OCI-LY1 (cell line): ENCODE measurements around the gene C2CD2L.

ENCODE experiments used
- CTCF ChIP-seq: fragments of 200-600 bp; sonication (generic), shearing (Covaris generic); IDR thresholded peaks from 2 replicates; pipeline ENCODE4 v1.5.1; 2017; ENCODE audit warnings: mild to moderate bottlenecking, antibody characterized with exemption, low read length, moderate library complexity, mixed read lengths
- EZH2 ChIP-seq: fragments of 200-600 bp; sonication (generic), shearing (Covaris generic); IDR thresholded peaks from 2 replicates; pipeline ENCODE4 v1.8.0; 2017; ENCODE audit warnings: borderline replicate concordance, mixed run types, mild to moderate bottlenecking, antibody characterized with exemption, low read length, moderate library complexity, mixed read lengths

GRCh38 chr11:119116235-119116594 is 9.1 kb downstream of the C2CD2L start:
- TF ChIP-seq EZH2 = no peak
- no peak for TF ChIP-seq CTCF
